CMK (cell line): ENCODE results near the gene ITPRID1.
"Not testable (repeated sequence)": the region's sequence is repeated elsewhere in the genome, so short reads cannot be mapped to it uniquely, and the experiment has no call there.

ENCODE experiments used
- DNase-seq: peaks from one replicate; pipeline ENCODE4 v3.0.0-alpha.2; 2010; ENCODE audit warnings: low read depth

ITPRID1 gene

DNA sequence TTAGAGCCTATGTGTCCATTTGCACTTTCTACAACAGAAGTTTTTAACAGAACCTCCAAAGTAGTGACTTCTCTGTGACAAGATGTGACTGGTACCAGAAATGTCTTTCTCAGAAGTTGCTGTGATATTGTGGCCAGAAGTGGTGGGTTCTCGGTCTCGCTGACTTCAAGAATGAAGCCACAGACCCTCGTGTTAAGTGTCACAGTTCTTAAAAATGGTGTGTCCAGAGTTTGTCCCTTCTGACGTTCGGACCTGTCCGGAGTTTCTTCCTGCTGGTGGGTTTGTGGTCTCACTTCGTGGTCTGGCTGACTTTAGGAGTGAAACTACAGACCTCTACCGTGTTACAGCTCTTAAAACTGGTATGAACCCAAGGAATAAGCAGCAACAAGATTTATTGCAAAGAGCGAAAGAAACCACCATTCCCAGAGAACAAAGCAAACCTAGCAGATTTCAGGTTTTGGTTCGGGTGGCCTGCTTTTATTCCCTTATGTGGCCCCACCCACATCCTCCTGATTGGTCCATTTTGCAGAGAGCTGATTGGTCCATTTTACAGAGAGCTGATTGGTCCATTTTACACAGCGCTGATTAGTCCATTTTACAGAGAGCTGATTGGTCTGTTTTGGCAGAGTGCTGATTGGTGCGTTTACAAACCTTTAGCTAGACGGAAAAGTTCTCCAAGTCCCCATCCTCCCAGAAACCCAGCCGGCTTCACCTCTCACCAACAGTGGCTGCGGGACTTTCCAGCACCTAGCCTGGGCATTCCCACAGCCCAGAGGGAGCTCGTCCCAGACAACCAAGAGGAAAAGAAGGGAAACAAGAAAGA, 3.0 kb downstream of the ITPRID1 start:
- no peak for DNase-seq

DNA sequence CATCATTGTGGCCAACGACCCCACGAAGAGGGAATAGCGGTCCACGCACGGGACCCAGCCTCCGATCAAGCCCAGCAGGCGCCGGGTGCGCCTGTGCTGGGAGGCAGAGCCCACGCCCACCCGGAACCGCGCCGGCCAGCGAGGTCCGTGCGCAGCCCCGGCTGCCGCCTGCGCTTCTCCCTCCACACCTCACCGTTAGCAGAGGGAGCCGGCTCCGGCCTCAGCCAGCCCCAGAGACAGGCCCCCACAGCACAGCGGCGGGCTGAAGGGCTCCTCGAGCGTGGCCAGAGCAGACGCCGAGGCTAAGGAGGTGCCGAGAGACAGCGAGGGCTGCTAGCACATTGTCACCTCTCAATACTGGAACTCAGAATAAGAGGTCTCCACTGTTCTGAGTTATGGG, 3.6 kb downstream of the ITPRID1 start:
- no peak for DNase-seq

DNA sequence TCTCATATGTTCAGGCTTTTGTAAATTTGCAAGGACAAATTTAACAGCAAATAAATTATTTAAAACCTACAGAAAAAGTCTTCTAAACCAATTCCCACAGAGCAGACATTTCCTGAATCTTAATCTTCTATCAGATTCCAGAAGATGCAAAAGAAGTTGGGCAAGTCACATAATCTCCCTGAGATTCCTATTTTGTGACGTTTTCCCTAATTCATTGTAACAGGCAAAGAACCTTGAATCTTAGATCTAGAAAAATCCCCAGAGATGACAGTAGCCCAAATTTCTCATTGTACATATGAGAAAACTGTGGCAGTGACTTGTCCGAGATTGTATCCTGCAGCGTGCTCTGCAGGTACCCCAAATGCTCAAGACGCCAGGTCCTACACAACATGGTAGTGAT, 4.9 kb downstream of the ITPRID1 start:
- DNase-seq: no peak

DNA sequence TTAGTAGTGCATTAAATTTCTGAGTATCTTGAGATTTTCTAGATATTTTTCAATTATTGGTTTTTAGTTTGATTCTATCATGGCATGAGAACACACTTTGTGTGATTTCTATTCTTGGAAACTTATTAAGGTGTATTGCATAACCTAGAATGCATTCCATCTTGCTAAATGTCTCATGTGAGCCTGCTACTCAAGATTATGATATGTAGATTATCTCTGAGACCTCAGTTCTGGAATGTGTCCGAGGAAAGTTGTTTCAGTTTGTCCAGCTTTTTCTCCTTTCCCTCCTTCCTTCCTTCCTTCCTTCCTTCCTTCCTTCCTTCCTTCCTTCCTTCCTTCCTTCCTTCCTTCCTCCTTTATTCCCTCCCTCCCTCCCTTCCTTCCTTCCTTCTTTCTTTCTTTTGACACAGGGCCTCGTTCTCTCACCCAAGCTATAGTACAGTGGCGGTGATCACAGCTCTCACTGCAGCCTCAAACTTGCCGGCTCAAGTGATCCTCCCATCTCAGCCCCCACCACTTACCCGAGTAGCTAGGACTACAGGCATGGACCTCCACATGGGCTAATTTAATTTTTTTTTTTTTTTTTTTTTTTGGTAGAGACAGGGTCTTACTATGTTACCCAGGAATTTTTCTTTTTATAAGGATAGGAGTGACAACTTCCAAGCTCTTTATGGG, 7.6 kb downstream of the ITPRID1 start:
- DNase-seq: no peak

DNA sequence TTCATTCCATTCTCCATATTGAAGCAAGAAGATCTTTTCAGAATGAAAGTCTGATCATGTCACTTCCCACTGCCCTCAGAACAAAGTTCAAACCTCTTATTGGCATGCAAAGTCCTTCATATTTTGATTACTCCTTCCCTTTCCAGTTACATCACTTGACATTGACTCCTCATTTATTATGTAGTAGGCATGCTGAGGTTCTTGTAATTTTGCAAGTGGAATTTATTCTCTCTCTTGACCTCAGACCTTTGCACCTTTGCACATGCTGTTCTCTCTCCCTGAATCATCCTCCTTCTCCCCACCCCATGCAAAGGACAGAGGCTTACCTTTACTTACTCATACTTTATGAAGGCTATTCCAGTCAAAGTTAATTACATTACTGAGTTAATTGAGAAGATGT, 13.0 kb downstream of the ITPRID1 start:
- no peak for DNase-seq

DNA sequence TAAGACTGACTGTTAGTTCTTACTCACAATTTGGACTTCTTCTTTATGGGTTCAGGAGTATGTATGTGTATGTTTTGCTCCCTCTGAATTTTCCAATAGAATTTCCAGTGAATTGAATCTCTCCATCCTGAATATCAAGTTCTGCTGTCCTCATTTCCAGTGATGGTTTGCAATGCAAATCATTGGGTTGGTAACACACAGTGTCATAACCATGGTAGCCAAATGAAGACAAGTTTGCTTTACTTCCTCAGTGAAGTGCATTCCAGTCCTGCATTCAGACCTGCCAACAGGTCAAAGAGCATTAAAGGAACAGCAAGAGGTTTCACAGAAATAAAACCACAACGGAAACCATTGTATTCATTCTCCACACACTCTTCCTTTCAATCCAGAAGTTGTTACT, 15.2 kb downstream of the ITPRID1 start:
- no peak for DNase-seq

DNA sequence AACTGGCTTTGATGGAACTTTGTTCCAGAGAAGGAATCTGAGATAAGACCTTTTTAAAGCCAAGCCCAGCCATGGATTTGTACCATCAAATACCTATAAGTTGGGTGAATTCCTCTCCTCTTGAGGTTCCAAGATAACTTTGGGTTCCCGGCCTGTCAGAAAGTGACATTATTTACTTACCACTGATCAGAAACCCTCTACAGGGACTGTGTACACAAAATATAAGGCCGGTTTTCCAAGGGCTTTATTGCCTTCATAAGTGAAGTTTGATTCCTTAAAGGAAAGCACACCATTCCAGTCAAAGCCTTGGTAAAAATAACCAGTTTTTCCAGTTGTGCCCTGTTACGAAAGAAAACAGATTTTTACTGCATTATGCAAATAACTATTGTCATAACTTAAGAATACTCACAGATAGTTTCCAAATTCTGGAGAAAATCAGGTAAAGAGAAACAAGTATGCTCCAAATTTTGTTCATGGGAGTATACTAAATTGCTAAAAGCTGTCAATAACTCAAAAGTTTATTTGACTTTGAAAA, 26.8 kb downstream of the ITPRID1 start:
- DNase-seq: not testable (repeated sequence)

DNA sequence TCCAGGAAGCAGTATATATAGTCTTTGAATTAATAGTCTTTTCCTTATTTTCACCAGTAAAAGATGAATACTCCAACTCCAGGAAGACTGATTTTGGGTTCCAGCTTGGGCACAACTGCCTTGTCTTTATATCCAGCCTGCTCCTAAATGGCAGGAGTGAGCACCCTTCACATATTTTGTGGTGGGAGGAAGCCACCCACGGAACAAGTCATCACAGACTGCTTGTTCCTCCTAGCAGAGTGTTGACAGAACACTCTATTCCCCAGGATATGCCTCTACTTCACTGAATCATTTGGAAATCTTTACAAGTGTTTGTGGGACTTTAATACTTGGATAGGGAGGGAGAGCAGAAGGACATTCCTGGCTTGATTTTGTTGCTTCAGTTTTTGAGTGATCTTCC, 31.7 kb downstream of the ITPRID1 start:
- DNase-seq: no peak

DNA sequence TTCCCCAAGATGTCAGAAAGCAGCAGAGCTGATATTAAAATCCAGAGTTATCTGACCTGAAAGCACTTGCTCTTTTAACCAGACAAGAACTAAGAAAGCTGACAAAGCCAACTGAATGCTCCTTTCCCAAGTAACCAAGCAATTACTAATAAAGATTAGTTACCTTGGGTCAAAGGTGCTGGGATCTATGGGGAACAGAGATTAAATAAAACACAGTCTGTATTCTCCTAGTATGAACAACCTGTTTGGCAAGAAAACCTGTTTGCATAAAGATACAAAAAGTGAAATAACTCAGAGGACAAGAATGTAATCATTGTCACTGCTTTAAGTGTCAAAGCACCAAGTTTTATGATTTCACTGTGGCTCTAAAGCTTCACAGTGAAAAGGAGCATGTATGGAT, 35.7 kb downstream of the ITPRID1 start:
- no peak for DNase-seq

DNA sequence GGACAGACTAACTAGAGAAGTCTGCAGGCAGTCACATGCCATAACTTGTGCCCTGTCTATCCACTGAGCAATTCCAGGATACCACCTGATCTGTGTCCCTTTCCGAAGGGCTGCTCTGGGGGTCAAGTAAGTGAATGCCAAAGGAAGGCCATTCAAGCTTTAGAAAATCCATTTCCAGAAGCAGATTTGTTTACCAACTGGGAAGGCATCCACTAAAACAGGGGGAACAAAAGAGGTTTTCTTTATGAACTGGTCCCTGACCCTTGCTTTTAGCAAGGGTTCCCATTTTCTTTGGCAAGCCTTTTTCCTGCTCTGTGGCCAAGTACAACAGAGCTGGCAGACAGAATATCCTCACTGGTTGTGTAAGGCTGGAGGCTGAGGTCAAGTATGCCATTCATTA, 36.5 kb downstream of the ITPRID1 start:
- DNase-seq: no peak

DNA sequence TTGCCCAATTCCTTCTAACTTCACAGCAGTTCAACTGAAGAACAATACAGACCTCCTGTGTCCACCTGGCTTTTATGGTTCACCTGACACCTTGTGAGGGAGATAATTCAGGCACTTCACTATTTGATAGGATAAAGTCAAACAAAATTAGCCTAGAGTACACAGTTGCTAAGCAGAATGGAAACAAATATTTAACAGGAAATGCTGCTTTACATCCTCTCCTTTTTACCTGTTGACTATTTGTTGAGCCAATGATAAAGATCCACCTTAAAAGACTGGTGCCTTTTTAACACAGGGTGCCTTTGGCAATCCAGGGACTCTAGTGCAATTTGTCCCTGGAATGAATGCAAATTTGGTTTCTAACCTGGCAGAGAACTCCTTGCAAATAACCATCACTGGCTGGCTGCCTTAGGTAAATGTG, 39.8 kb downstream of the ITPRID1 start:
- no peak for DNase-seq

DNA sequence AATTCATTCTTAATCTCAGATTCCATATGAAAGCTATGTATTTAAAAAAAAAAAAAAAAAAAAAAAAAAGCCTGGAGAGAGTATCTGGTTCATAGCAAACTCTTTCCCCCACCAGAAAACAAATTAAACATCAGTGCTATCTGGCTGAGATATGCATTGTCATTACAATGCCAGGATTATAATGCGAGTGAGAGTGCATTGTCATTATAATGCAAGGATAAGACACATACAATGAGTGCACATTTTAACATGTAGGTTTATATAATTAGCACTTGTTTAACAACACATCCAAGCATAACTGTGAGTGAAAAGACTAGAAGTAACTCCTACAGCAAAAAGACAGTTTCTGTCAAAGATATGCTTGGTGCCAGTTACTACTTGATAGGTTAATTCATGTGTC, 48.1 kb downstream of the ITPRID1 start:
- DNase-seq: no peak

DNA sequence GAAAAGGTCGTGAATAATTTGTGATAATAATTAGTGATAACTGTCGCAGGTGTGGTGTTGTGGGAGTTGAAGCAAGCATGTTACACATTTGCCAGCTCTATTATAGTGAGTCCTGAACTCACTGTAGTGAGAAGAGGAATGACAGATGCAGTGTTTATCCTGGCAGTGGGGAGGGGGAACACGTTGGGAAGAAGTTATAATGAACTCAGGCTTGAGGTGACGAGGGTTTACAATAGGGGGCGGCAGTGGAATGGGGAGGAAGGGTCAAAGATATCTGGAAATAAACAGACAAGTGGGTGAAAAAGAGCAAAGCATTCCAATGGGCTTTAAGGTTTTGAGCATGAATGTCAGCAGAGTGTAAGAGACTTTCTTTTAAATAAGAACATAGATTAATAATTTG, 49.6 kb downstream of the ITPRID1 start:
- no peak for DNase-seq

DNA sequence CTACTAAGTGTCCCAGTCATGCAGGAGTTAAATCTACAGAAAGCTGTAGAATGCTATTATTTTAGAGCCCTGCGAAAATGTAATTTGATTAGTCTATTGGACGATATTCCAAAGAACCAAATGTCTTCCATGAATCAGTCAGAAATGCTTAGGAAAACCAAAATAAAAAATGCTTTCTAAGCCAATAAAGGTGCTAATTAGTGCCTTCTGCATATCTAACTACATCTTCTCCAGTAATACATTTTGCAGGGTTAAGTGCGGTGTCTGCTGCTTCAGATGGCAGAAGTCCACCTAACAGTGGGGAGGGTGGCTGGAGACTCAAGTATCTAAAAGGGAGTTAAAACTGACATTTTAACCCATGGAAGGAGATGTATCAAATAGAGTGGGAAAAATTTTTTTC, 50.1 kb downstream of the ITPRID1 start:
- DNase-seq: no peak

DNA sequence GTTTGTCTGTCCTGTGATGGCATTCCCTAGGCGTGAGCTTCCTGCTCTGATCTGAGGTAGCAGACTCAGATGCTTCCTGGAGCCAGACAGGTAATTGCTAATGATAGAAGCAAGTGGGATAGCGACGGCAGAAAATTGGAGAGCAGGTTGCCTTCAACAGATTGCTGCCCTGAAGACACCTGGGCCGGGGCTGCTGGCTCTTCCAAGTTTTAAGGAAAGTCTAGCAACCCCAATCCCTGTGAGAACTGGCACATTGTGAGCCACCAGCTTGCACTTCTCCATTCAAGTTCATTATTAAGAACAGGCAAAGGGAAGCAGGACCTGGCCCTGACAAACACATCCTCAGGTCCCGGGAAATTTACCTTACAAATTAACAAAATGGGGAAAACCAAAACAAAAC, 50.8 kb downstream of the ITPRID1 start:
- DNase-seq: no peak

DNA sequence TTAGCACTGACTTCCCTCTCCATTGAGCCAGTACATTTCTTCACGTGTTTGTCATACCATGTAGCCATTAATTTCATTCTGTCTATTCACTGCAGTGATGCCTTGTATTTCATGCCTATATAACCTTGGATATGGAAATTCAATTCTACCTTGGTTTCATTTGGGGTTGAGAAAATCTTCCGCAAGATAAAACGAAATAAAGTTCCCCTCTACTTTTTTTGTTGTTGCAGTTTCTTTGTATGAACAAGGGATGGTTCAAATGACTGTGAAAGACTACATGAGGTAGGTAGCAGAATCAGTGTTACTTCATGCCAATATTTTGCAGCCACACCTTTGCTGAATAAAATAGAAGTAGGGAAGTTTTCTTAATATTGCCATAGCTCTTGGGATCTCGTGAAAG, 55.6 kb downstream of the ITPRID1 start:
- no peak for DNase-seq

DNA sequence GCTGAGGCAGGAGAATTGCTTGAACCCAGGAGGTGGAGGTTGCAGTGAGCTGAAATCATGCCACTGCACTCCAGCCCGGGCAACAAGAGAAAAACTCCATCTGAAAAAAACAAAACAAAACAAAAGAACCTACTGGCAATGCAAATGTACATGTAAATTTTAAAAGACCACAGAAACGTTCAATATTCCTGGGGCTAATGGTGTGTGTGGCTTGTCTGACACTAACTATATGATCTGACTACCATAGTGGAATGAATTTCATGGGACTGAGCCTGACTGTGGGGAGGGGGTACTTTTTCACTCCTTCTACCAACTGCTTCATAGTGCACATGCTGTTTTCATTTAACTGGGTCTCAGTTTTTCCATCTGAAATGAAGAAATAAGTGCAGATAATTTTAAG, 69.6 kb downstream of the ITPRID1 start:
- no peak for DNase-seq

DNA sequence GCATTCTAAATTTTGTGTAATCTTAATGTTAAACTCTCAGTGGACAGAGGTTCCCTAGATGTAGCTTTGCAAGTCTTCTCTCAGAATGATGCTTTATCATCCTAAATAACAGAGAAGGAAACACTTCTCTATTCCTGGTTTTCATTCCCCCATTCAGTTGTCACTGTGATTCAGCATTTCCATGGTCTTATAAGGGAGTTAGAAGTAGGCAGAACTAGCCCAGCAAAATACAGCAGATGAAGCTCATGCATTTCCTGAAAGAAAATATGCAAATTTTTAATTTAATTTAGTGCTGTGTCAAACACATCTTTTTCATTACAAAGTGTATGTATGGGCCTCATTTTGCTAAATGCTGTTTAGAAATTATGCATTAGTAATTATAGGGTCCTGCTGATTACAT, 70.1 kb downstream of the ITPRID1 start:
- no peak for DNase-seq

DNA sequence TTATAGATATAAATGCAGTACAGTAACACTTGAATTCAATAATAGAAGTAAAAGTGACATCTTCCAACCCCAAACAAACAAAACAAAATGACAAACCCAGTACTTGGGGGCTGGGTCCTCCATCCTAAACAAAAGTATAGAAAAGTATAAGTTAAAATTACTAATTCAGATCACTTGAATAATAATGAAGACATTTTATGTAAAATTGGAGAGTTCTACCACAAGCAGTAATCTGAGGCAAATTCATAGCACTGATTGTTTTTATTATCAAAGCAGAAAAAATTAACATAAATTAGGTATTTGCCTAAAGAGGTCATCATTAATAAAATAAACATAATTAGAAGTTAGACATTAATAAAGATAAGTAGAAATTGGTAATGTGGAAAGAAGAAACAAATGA, 81.5 kb downstream of the ITPRID1 start:
- DNase-seq: no peak

DNA sequence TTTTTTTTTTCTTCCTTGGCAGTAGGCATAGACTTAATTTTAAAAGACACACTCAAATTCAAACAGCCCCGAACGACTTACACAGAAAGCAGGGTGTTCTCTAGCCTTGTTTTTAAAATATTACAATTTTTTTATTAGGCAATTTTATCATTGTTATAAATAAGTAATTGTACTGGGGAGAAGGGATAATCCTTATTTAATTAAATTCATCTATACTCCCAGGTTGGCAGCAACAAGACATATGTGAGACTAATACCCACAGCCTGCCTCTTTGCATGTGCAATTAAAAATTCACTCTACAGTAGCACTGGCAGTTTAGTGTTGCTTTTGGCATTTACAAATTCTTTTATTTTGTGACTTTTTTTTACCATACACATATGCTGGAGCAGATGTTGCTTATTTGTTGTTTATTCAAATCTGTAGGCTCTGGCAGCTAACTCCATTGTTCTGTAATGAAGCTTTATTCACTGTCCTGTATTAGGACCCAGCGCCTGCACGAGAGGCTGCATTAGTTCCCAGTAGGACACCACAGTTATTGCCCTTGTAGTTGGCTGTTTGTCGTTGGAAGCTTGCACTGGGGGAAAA, 88.2 kb downstream of the ITPRID1 start:
- no peak for DNase-seq

DNA sequence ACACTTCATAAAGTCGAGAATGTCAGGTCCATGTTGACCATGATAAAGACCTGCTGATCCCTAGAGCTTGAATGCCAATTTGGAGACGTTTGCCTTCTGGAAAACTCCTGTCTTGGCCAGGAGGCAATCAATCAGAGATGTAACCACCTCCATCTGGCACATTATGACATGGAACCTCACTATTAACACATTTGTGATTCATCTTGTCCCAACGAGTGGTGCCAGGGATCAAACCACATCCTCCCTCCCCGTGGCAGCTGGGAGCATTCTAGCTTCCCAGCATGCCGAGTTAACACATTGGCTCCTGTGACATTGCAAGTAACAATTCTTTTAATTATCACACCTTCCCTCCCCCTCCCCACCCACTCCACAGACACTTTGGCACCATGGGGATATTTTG, 89.2 kb downstream of the ITPRID1 start:
- DNase-seq: no peak

DNA sequence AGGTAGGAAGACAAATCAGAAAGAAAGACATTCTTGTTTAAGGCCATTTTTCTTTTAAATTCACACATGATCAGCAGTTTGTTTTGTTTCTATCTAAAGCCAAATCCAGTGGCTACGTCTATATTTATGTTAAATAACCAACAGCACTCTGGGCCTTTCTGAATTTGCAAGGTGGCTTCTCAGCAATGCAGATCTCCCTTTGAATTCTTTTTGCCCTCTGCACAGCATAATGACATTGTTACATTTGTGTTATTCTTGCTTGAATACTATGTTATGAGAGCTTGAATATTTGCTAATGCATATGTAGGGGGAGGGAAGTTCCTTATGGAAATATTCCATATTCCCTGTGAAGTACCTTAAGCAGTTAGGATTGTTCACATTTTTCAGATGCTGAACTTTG, 99.7 kb downstream of the ITPRID1 start:
- DNase-seq: no peak

DNA sequence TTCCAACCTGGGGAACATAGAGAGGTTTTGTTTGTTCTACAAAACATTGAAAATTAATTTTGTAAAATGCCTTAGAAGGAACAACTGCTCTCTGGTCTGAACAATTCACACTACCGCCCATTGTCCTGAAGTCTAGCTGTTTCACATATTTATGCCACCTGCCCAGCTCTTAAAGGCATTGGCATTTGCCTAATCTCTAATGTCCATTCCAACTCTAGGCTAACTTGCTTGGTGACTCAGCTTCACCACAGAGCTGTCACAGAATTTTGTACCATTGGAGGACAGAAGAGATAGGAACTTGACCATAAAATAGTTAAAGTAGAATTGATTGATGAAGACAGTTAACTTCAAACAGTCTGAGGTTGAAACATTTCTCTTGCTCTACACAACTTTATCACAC, 119.6 kb downstream of the ITPRID1 start:
- DNase-seq: no peak
